Measurements from ENCODE around the gene ARFGEF2. TPM values are rescaled to one million over a fixed set of nuclear protein-coding genes. Genes with fewer than 3 reads are reported as not detected.

The ARFGEF2 gene
- 10 to 100 TPM; 23.4 to 30.0 (median 26.9) TPM for total RNA-seq
- long read RNA-seq = 0 reads

- WGBS (ENCODE audit: insufficient coverage, low coverage, low lambda C conversion rate, missing lambda C conversion rate) = 0% methylated on average over 47 of the region's 70 CpGs
- ATAC-seq (peak; percentile 79 to 90 (median 85)), DNase-seq (peak; percentile 95 to 96 (median 95))
Observed at GRCh38 chr20:48921168-48921882, at the start of gene ARFGEF2. Gene ARFGEF2 (plus strand): TSS chr20:48921711. CDS start chr20:48921890, 179 bp downstream.

GRCh38 chr20:48875233-48875913 lies 46.1 kb upstream of the ARFGEF2 start:
- H3K4me3 ChIP-seq = no peak overlapping the region
- intact Hi-C loops (cut with DNase I) = no loop called here
- H3K4me1 ChIP-seq = no peaks in the 10 kb centered on the region
- H3K27me3 ChIP-seq = no peaks in the 10 kb centered on the region
- H3K36me3 ChIP-seq = no peaks in the 10 kb centered on the region
- 77% methylated on average over 17 of the region's 17 CpGs for WGBS (ENCODE audit: insufficient coverage, low coverage, low lambda C conversion rate, missing lambda C conversion rate)
- TF ChIP-seq CTCF (IDR thresholded peaks at IDR 0.05) (no peak), POLR2A (IDR thresholded peaks at IDR 0.05) (no peak)
- H3K9me3 ChIP-seq = no peaks in the 10 kb centered on the region
- DNase-seq = no peak
- ATAC-seq = no peak
- H3K27ac ChIP-seq = no peak overlapping the region

More at GRCh38 chr20:48921168-48921882, at the start of gene ARFGEF2:
- Histone ChIP-seq H3K4me1 (peaks cover 0 to 44% (median 21%) of the 10 kb centered on the region in 4 donors), H3K27ac (peak within 1 kb of the TSS; percentile 95 to 99 (median 98)), H3K4me3 (peak within 1 kb of the TSS; percentile 83 to 90 (median 85)), H3K27me3 (no peaks in the 10 kb centered on the region), H3K9me3 (no peaks in the 10 kb centered on the region), H3K36me3 (no peaks in the 10 kb centered on the region)
- intact Hi-C loops (cut with DNase I) = no loop called here
- TF ChIP-seq POLR2A (IDR thresholded peaks at IDR 0.05) (peak; percentile 92), CTCF (IDR thresholded peaks at IDR 0.05) (peak in 1 of 4 donors; percentile 22)

- no peak for TF ChIP-seq CTCF (IDR thresholded peaks at IDR 0.05)
- TF ChIP-seq POLR2A (IDR thresholded peaks at IDR 0.05) = no peak
- Histone ChIP-seq H3K36me3 (no peaks in the 10 kb centered on the region), H3K4me3 (no peak overlapping the region), H3K9me3 (no peaks in the 10 kb centered on the region), H3K27me3 (no peaks in the 10 kb centered on the region), H3K4me1 (no peaks in the 10 kb centered on the region), H3K27ac (no peak overlapping the region)
- DNase-seq (no peak), ATAC-seq (peak in 1 of 4 donors; percentile 9)
- intact Hi-C loops (cut with DNase I) = no loop called here
- 29% methylated on average over 1 of the region's 5 CpGs for WGBS (ENCODE audit: insufficient coverage, low coverage, low lambda C conversion rate, missing lambda C conversion rate)
Observed at GRCh38 chr20:48875914-48876240, 45.6 kb upstream of the ARFGEF2 start.

- Histone ChIP-seq H3K27ac (no peak overlapping the region), H3K4me1 (no peaks in the 10 kb centered on the region), H3K4me3 (no peak overlapping the region), H3K27me3 (no peaks in the 10 kb centered on the region), H3K9me3 (no peaks in the 10 kb centered on the region), H3K36me3 (no peaks in the 10 kb centered on the region)
- peak in 1 of 4 donors; percentile 94 for ATAC-seq
- intact Hi-C loops (cut with DNase I) = no loop called here
- 39% methylated on average over 2 of the region's 2 CpGs for WGBS (ENCODE audit: insufficient coverage, low coverage, low lambda C conversion rate, missing lambda C conversion rate)
- TF ChIP-seq POLR2A (IDR thresholded peaks at IDR 0.05) (no peak), CTCF (IDR thresholded peaks at IDR 0.05) (peak in 1 of 4 donors; percentile 55)
- DNase-seq = no peak
Observed at GRCh38 chr20:48877304-48877703, 44.2 kb upstream of the ARFGEF2 start.
